ENCODE data around the gene TNKS1BP1. TPM values are rescaled to one million over a fixed set of nuclear protein-coding genes. Genes with fewer than 3 reads are reported as not detected.
A peak's percentile ranks its signal among the peaks of the same experiment; 100 is the strongest.

The TNKS1BP1 gene
- total RNA-seq, 4 donors from 2014 or later: 98.5 to 165 (median 125) TPM

- no peaks in the 10 kb centered on the region for H3K9me3 ChIP-seq
- peak; percentile 61 to 77 for DNase-seq
- H3K4me1 ChIP-seq: peaks cover 16 to 22% of the 10 kb centered on the region in 2 donors
- in situ Hi-C loops (cut with MboI; ENCODE audit: low sequenced_read_pairs in 4 of 4): no loop called here
- peak; percentile 86 to 90 for ATAC-seq
- H3K4me3 ChIP-seq: peak overlapping the region in 3 of 4 donors; percentile 13 to 32 (median 23)
- H3K27ac ChIP-seq: peak overlapping the region; percentile 67 to 75 (median 73)
- no peaks in the 10 kb centered on the region for H3K36me3 ChIP-seq
- H3K27me3 ChIP-seq: no peaks in the 10 kb centered on the region
- peak; percentile 69 to 86 (median 79) for TF ChIP-seq CTCF (IDR thresholded peaks at IDR 0.05 in 4 of 5, conservative IDR thresholded peaks at IDR 0.05 in 1 of 5)
- TF ChIP-seq POLR2A (IDR thresholded peaks at IDR 0.05): no peak
- intact Hi-C loops (cut with DNase I; ENCODE audit: low total_unique reads): loop anchor here (2.0 kb wide), 1 partner anchor 27 kb away; no protein-coding TSS in a partner anchor
Observed at GRCh38 chr11:57277845-57278720, 46.7 kb downstream of the TNKS1BP1 start.

GRCh38 chr11:57276971-57277675 is 47.6 kb downstream of the TNKS1BP1 start:
- intact Hi-C loops (cut with DNase I; ENCODE audit: low total_unique reads): loop anchor here (2.0 kb wide), 1 partner anchor 26 kb away; no protein-coding TSS in a partner anchor
- H3K27ac ChIP-seq: peak overlapping the region; percentile 67 to 75 (median 73)
- no peaks in the 10 kb centered on the region for H3K27me3 ChIP-seq
- DNase-seq: no peak
- no peaks in the 10 kb centered on the region for H3K36me3 ChIP-seq
- H3K4me3 ChIP-seq: no peak overlapping the region
- peak; percentile 23 to 46 for ATAC-seq
- in situ Hi-C loops (cut with MboI; ENCODE audit: low sequenced_read_pairs in 4 of 4): no loop called here
- H3K4me1 ChIP-seq: peaks cover 16 to 22% of the 10 kb centered on the region in 2 donors
- TF ChIP-seq CTCF (IDR thresholded peaks at IDR 0.05 in 4 of 5, conservative IDR thresholded peaks at IDR 0.05 in 1 of 5) (no peak), POLR2A (IDR thresholded peaks at IDR 0.05) (no peak)
- H3K9me3 ChIP-seq: no peaks in the 10 kb centered on the region

- intact Hi-C loops (cut with DNase I; ENCODE audit: low total_unique reads): loop anchor here (2.0 kb wide), 1 partner anchor 26 kb away; no protein-coding TSS in a partner anchor
- no peaks in the 10 kb centered on the region for H3K36me3 ChIP-seq
- peaks cover 16 to 22% of the 10 kb centered on the region in 2 donors for H3K4me1 ChIP-seq
- H3K27me3 ChIP-seq: no peaks in the 10 kb centered on the region
- in situ Hi-C loops (cut with MboI; ENCODE audit: low sequenced_read_pairs in 4 of 4): no loop called here
- peak overlapping the region; percentile 55 to 75 (median 61) for H3K27ac ChIP-seq
- H3K9me3 ChIP-seq: no peaks in the 10 kb centered on the region
- ATAC-seq: no peak
- TF ChIP-seq POLR2A (IDR thresholded peaks at IDR 0.05) (no peak), CTCF (IDR thresholded peaks at IDR 0.05 in 4 of 5, conservative IDR thresholded peaks at IDR 0.05 in 1 of 5) (no peak)
- no peak overlapping the region for H3K4me3 ChIP-seq
- DNase-seq: no peak
Observed at GRCh38 chr11:57276169-57276970, 48.4 kb downstream of the TNKS1BP1 start.

- Histone ChIP-seq H3K4me1 (peaks cover 16 to 22% of the 10 kb centered on the region in 2 donors), H3K36me3 (no peaks in the 10 kb centered on the region), H3K27me3 (no peaks in the 10 kb centered on the region), H3K9me3 (no peaks in the 10 kb centered on the region), H3K27ac (peak overlapping the region; percentile 55 to 75 (median 61)), H3K4me3 (no peak overlapping the region)
- intact Hi-C loops (cut with DNase I; ENCODE audit: low total_unique reads) (no loop called here), in situ Hi-C loops (cut with MboI; ENCODE audit: low sequenced_read_pairs in 4 of 4) (no loop called here)
- no peak for DNase-seq
- no peak for ATAC-seq
- TF ChIP-seq POLR2A (IDR thresholded peaks at IDR 0.05): no peak
- TF ChIP-seq CTCF (IDR thresholded peaks at IDR 0.05 in 4 of 5, conservative IDR thresholded peaks at IDR 0.05 in 1 of 5): no peak
Observed at GRCh38 chr11:57275582-57275981, 49.2 kb downstream of the TNKS1BP1 start.

Data from gastrocnemius medialis (tissue), 4 donors.